HPDE6-E6E7 (cell line): ENCODE data around the gene DDA1.
A peak's percentile ranks its signal among the peaks of the same experiment; 100 is the strongest.

ENCODE experiments used
- DNase-seq: peaks from one replicate; pipeline ENCODE4 v3.0.0; 2011; ENCODE audit warnings: missing footprints; ENCODE audit errors: extremely low spot score

DDA1 gene

GRCh38 chr19:17329366-17330261 is 20.3 kb downstream of the DDA1 start:
- DNase-seq: no peak

GRCh38 chr19:17330262-17331044 is 21.1 kb downstream of the DDA1 start:
- DNase-seq: no peak

- no peak for DNase-seq
These were observed 21.7 kb downstream of the DDA1 start for GRCh38 chr19:17331045-17331558.

- no peak for DNase-seq
These were observed 23.0 kb downstream of the DDA1 start for GRCh38 chr19:17332360-17332676.

GRCh38 chr19:17332677-17333581 is 23.6 kb downstream of the DDA1 start:
- no peak for DNase-seq

- peak; percentile 68 for DNase-seq
These were observed 24.4 kb downstream of the DDA1 start for GRCh38 chr19:17333611-17334413.

GRCh38 chr19:17334414-17335409 is 25.3 kb downstream of the DDA1 start, which contains the start of gene ANO8:
Gene ANO8, minus strand, starts transcription at chr19:17334855. Its CDS starts 185 bp downstream, at chr19:17334670.
- peak; percentile 93 for DNase-seq

- no peak for DNase-seq
These were observed 26.2 kb downstream of the DDA1 start for GRCh38 chr19:17335575-17335974.

- peak; percentile 98 for DNase-seq
These were observed 27.7 kb downstream of the DDA1 start, which contains the start of gene GTPBP3 for GRCh38 chr19:17336872-17337674. Gene GTPBP3, plus strand, starts transcription at chr19:17337553. Its CDS starts 59 bp downstream, at chr19:17337612.

GRCh38 chr19:17337675-17338432 is 28.5 kb downstream of the DDA1 start:
- DNase-seq: no peak

GRCh38 chr19:17338433-17339078 is 29.2 kb downstream of the DDA1 start:
- DNase-seq: no peak

- DNase-seq: no peak
These were observed 29.9 kb downstream of the DDA1 start for GRCh38 chr19:17339088-17339741.

GRCh38 chr19:17340302-17340870 is 31.0 kb downstream of the DDA1 start:
- no peak for DNase-seq

- no peak for DNase-seq
These were observed 31.6 kb downstream of the DDA1 start for GRCh38 chr19:17340871-17341357.

- no peak for DNase-seq
These were observed 32.0 kb downstream of the DDA1 start for GRCh38 chr19:17341386-17341785.

- DNase-seq: no peak
These were observed 32.5 kb downstream of the DDA1 start for GRCh38 chr19:17341845-17342244.
